ENCODE data around the gene ST6GAL1. TPM values are rescaled to one million over a fixed set of nuclear protein-coding genes. Genes with fewer than 3 reads are reported as not detected.
A peak's percentile ranks its signal among the peaks of the same experiment; 100 is the strongest.

ST6GAL1 gene
- total RNA-seq, 4 donors from 2014 or later = 74.8 to 189 (median 113) TPM

DNA sequence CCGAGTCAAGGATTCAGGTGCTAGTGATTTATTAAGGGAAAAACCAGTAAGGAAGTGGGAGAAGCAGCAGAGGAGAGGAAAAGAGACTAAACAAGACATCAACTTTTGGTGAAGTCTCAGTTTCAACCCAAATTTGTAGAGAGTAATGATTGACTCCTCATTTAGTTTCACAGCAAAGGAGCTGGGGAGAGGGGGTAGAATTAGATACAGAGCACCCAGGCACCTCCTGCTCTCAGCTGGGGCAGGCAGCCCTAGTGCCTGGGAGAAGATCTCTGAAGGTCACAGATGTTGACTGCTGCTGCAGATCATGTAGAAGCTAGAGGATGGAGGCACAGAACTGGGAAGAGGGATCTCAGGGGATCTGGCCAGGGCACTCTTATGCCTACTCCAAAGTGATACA, 179.8 kb downstream of the ST6GAL1 start:
- 84 to 89% methylated on average over 1 of the region's 1 CpG for WGBS, 2 donors
- Histone ChIP-seq H3K27ac (no peak overlapping the region), H3K9me3 (no peaks in the 10 kb centered on the region), H3K36me3 (no peaks in the 10 kb centered on the region), H3K27me3 (no peaks in the 10 kb centered on the region), H3K4me3 (replicated peaks in 1 of 3) (no peak overlapping the region), H3K4me1 (no peaks in the 10 kb centered on the region)
- intact Hi-C loops (cut with DNase I) = no loop called here
- DNase-seq = no peak
- TF ChIP-seq POLR2A (IDR thresholded peaks at IDR 0.05) = no peak
- TF ChIP-seq, protein P1, sequence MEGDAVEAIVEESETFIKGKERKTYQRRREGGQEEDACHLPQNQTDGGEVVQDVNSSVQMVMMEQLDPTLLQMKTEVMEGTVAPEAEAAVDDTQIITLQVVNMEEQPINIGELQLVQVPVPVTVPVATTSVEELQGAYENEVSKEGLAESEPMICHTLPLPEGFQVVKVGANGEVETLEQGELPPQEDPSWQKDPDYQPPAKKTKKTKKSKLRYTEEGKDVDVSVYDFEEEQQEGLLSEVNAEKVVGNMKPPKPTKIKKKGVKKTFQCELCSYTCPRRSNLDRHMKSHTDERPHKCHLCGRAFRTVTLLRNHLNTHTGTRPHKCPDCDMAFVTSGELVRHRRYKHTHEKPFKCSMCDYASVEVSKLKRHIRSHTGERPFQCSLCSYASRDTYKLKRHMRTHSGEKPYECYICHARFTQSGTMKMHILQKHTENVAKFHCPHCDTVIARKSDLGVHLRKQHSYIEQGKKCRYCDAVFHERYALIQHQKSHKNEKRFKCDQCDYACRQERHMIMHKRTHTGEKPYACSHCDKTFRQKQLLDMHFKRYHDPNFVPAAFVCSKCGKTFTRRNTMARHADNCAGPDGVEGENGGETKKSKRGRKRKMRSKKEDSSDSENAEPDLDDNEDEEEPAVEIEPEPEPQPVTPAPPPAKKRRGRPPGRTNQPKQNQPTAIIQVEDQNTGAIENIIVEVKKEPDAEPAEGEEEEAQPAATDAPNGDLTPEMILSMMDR (IDR thresholded peaks at IDR 0.05) = no peak

DNA sequence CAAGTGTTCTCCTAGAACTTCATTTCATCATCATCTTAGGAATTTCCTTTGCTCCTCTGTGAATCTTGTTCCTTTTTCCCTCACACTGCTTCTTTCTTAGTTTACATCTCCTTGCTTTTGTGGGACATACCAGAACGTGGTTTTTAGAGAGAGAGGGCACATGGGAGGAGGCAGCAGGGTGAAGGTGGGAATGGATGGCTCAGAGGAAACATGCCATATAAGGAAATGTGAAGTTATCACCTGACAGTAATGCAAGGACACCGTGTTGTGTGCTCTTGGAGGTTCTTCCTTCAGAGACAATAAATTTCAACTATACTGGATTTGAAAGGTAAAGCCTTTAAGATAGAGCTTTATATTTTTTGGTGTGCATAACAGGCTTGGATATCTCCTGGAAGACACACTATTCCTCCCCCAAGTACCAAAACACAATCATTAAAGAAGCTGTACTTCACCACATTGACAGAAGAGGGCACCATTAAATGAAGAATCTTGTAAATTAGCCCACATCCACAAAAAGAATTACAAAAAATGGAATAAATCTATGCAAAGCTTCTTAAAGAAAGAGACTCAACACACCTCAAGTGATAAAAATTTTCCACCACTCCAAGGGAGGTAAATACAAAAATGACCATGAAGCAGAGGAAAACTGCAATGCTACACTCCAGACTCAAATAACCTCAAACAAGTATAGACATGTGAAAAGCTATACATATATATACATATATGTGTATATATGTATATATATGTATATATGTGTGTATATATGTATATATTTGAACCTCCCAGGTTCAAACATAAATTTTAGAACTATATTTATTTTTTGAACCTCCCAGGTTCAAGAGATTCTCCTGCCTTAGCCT, 182.8 kb downstream of the ST6GAL1 start:
- TF ChIP-seq, protein P1 (IDR thresholded peaks at IDR 0.05) = peak in 4 of 6 experiments; percentile 46 to 62 (median 56)
- no peak for TF ChIP-seq POLR2A (IDR thresholded peaks at IDR 0.05)
- Histone ChIP-seq H3K4me3 (replicated peaks in 1 of 3) (no peak overlapping the region), H3K36me3 (no peaks in the 10 kb centered on the region), H3K4me1 (no peaks in the 10 kb centered on the region), H3K9me3 (no peaks in the 10 kb centered on the region), H3K27me3 (no peaks in the 10 kb centered on the region), H3K27ac (no peak overlapping the region)
- no peak for DNase-seq
- intact Hi-C loops (cut with DNase I) = no loop called here
- WGBS, 2 donors = 31 to 43% methylated on average over 2 of the region's 2 CpGs

DNA sequence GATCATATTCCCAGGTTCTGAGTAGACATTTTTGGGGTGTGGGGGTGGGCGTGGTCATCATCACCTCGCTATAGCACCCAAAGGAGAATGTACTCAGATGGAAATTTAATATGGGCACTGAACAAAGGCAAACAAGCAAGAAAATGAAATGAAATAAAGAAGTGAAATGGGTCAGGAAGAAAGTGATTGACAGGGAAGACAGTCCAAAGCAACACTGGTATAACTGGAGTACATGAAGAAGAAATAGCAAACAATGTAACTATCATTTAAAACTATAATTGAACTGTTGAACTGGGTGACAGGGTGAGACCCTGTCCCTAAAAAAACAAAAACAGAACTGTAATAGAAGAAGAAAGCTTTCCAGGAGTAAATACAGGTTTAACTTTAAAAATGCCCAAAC, 184.2 kb downstream of the ST6GAL1 start:
- no peaks in the 10 kb centered on the region for H3K36me3 ChIP-seq
- TF ChIP-seq, protein P1 (IDR thresholded peaks at IDR 0.05) = no peak
- TF ChIP-seq POLR2A (IDR thresholded peaks at IDR 0.05) = no peak
- intact Hi-C loops (cut with DNase I) = no loop called here
- whole genome bisulfite sequencing, 2 donors = 94 to 96% methylated on average over 2 of the region's 2 CpGs
- no peak for DNase-seq
- no peak overlapping the region for H3K4me3 ChIP-seq (replicated peaks in 1 of 3)
- no peaks in the 10 kb centered on the region for H3K4me1 ChIP-seq
- H3K9me3 ChIP-seq = no peaks in the 10 kb centered on the region
- H3K27ac ChIP-seq = no peak overlapping the region
- H3K27me3 ChIP-seq = no peaks in the 10 kb centered on the region

DNA sequence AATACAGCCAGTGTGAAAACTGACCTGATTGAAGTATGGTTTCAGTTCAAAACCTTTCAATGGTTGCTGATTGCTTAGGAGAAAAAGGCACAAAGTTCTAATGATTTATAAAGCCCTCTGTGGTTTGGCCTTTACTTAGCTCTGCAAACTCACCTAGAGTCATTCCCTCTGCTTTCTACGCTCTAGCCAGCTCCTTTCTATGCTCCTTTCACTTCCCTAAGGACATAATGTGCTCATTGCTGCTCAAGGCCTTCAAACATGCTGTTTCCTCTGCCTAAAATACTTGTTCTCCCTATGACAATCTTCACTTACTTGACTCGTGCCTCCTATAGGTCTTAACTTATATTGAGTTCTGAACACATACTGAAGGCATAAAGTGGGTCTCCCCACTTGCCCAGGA, 190.0 kb downstream of the ST6GAL1 start:
- H3K4me1 ChIP-seq = no peaks in the 10 kb centered on the region
- TF ChIP-seq POLR2A (IDR thresholded peaks at IDR 0.05) = no peak
- TF ChIP-seq, protein P1 (IDR thresholded peaks at IDR 0.05) = no peak
- WGBS, 2 donors = 89 to 90% methylated on average over 2 of the region's 2 CpGs
- DNase-seq = no peak
- H3K27ac ChIP-seq = no peak overlapping the region
- H3K27me3 ChIP-seq = no peaks in the 10 kb centered on the region
- no peaks in the 10 kb centered on the region for H3K36me3 ChIP-seq
- intact Hi-C loops (cut with DNase I) = no loop called here
- H3K4me3 ChIP-seq (replicated peaks in 1 of 3) = no peak overlapping the region
- H3K9me3 ChIP-seq = no peaks in the 10 kb centered on the region

DNA sequence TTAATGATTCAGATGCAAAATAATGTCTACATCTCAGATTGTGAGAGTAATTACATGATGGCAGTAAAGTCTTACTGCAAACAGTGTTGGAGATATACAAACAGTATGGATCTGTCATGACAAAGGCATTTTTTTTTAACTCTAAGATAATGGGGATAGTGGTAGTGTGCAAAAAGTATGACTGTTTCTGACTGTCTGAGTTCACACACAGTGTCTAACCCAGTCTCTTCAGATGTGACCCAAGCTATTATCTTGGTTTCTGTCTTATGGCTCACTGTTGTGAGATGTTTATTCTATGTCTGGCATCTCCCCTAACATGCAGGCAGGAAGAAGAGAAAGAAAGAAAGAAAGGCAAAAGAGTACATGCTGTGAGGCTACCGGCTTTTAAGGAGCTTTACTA, 191.9 kb downstream of the ST6GAL1 start:
- WGBS, 2 donors = 83 to 86% methylated on average over 1 of the region's 1 CpG
- DNase-seq = no peak
- intact Hi-C loops (cut with DNase I) = no loop called here
- Histone ChIP-seq H3K27ac (no peak overlapping the region), H3K4me3 (replicated peaks in 1 of 3) (no peak overlapping the region), H3K27me3 (no peaks in the 10 kb centered on the region), H3K9me3 (no peaks in the 10 kb centered on the region), H3K4me1 (no peaks in the 10 kb centered on the region), H3K36me3 (no peaks in the 10 kb centered on the region)
- TF ChIP-seq, protein P1 (IDR thresholded peaks at IDR 0.05) = no peak
- no peak for TF ChIP-seq POLR2A (IDR thresholded peaks at IDR 0.05)
